HG03558 (cell line): Measurements from ENCODE around the gene SYCE3.
"Not testable (repeated sequence)": the region's sequence is repeated elsewhere in the genome, so short reads cannot be mapped to it uniquely, and the experiment has no call there.

ENCODE experiments used
- ATAC-seq: cut with Tn5 transposase; IDR thresholded peaks from one replicate; pipeline ENCODE4 v1.9.1; 2021; ENCODE audit warnings: moderate number of reproducible peaks; ENCODE audit not compliant: unreplicated experiment; ENCODE audit errors: extremely low read depth

The SYCE3 gene

GRCh38 chr22:50553310-50553709, 9.4 kb downstream of the SYCE3 start:
- ATAC-seq = no peak

- ATAC-seq = no peak
Observed at GRCh38 chr22:50551160-50551752, 11.5 kb downstream of the SYCE3 start.

- ATAC-seq = no peak
Observed at GRCh38 chr22:50550395-50550794, 12.3 kb downstream of the SYCE3 start.

DNA sequence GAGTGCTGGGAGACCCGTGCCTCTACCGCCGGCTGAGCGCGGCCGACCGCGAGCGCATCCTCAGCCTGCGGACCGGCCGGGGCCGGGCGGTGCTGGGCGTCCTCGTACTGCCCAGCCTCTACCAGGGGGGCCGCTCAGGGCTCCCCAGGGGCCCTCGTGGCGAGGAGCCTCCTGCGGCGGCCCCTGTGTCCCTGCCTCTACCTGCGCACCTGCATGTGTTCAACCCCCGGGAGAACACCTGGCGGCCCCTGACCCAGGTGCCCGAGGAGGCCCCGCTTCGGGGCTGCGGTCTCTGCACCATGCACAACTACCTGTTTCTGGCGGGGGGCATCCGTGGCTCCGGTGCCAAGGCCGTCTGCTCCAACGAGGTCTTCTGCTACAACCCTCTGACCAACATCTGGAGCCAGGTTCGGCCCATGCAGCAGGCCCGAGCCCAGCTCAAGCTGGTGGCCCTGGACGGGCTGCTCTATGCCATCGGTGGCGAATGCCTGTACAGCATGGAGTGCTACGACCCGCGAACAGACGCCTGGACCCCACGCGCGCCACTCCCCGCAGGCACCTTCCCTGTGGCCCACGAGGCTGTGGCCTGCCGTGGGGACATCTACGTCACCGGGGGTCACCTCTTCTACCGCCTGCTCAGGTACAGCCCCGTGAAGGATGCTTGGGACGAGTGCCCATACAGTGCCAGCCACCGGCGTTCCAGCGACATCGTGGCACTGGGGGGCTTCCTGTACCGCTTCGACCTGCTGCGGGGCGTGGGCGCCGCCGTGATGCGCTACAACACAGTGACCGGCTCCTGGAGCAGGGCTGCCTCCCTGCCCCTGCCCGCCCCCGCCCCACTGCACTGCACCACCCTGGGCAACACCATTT, 13.6 kb downstream of the SYCE3 start:
- no peak for ATAC-seq

- ATAC-seq = no peak
Observed at GRCh38 chr22:50548040-50548920, 14.4 kb downstream of the SYCE3 start.

GRCh38 chr22:50547263-50547985, 15.3 kb downstream of the SYCE3 start:
- no peak for ATAC-seq

GRCh38 chr22:50546326-50547262, 16.1 kb downstream of the SYCE3 start:
- no peak for ATAC-seq

DNA sequence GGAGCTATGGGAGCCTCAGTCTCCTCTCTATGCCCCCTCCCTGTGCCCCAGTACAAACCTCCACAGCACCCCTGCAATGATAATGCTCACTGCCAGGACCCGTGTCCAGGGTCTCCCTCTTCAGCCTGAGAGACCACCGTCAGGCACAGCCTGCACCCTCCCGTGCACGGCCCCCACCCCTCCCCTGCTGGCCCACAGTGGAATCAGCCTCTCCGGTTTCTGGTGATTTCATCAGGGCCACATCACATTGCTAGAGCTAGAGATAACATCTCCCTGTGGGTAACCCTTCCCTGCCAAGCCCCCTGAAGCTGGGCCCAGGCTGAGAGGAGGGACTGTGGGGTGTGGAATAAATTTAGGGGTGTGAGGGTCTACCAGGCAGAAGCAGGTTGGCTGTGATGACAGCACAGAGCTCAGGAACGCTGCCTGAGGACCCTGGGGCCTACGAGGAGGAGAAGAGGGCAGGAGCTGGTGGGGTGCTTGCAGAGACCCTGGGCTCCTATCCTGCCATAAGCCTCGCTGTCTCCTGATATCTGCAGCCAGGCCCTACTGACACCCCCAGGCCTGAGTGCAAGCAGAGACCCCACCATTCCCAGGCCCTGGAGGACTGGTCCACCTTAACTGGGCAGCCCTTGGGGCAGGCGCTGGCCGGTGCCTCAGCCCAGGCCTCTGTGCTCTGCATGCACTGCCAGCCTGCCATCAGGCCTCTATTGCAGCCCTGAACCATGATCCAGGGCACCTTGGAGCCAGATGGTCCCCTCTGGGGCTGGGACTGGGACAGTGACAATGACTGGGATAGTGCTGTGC, 17.0 kb downstream of the SYCE3 start, which contains the start of gene KLHDC7B:
KLHDC7B (plus strand) TSS at position 378 of the 804 bp plus-strand sequence; CDS start at position 723, 345 bp downstream.
- no peak for ATAC-seq

- ATAC-seq = no peak
Observed at GRCh38 chr22:50544746-50545253, 17.9 kb downstream of the SYCE3 start.

DNA sequence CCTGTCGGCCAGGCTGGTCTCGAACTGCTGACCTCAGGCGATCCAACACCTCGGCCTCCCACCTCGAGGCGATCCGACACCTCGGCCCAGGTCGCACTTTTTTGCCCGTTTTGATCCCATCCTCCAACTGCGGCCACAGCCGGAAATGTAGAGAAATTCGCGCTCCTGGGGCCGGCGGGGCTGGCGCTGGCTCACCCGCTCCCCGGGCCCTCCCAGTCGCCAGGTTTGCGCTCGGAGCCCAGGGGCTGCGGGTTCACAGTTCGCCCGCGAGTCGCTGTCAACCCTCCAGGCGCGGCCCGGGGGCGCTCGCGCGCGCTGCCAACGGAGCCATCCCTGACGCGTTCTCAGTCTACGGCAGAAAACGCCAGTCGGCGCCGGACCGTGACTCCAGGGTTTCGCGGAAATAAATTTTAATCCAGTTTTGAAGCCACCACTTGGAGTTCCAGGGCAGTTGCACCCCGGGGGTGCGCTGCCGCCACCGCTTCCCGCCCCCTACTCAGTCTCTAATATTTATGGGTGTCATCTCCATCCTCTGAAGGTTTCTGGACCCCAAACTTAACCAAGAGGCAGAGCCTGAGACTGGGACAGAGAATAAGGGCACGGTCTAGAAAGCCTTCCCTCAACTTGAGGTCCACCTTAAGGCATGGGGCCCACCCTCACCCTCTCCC, 18.5 kb downstream of the SYCE3 start:
- no peak for ATAC-seq

DNA sequence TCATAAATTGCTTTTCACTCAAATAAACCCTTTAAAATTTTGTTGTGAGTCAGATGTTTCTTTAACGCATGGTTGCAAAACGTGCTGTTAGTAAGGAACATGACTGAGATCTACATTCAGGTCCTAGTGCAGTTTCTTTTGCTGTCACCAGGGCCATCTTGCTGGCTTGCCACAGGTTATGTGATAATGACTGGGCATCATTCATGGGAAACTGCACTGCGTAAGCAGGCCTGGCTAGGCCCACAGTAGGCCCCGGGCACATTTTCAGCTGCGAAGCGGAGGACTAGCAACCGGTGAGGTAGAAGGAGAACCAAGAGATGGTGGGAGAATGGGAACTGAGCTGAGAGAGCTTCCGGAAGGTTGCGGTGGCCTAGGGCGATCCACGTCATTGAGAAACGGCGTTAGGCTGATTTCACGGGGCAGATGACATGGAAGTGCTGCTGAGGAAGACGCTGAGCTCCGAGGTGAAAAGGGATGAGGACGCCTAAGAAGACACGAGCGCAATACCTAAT, 20.2 kb downstream of the SYCE3 start:
- no peak for ATAC-seq

- not testable (repeated sequence) for ATAC-seq
Observed at GRCh38 chr22:50541667-50542026, 21.1 kb downstream of the SYCE3 start.

- no peak for ATAC-seq
Observed at GRCh38 chr22:50540381-50540780, 22.3 kb downstream of the SYCE3 start.

GRCh38 chr22:50537765-50538164, 25.0 kb downstream of the SYCE3 start:
- ATAC-seq = no peak

DNA sequence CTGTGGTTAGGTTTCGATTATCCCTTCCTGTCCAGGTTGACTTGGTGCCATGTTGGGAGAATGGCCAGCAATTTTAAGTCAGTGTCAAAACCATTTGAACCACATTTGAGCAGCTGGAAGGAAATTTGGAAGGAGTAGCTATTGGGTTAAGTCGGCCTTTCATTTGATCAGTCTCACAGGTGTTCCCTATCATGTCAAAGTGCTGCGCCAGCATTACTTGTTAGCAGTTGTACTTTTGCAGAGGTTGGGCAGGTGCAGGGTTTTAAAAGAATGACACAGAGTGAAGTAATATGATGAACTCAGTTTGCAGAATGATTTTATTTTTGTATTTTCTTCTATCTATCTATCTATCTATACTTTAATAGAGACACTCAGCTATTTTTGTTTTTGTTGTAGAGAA, 26.5 kb downstream of the SYCE3 start:
- ATAC-seq = no peak

GRCh38 chr22:50535113-50535512, 27.6 kb downstream of the SYCE3 start:
- no peak for ATAC-seq
